ENCODE data around the gene CD93. TPM values are rescaled to one million over a fixed set of nuclear protein-coding genes. Genes with fewer than 3 reads are reported as not detected.

Gene CD93
- total RNA-seq, 1 experiment from 2014 or later, result not detected

- Histone ChIP-seq H3K36me3 (ENCODE audit: insufficient read depth, low read length) (no peaks in the 10 kb centered on the region), H3K27ac (ENCODE audit: low read length) (no peak overlapping the region), H3K27me3 (ENCODE audit: low read length) (no peaks in the 10 kb centered on the region), H3K9me2 (replicated peaks; ENCODE audit: insufficient read depth, low read length) (no peaks in the 10 kb centered on the region), H3K9ac (ENCODE audit: low read length) (no peak overlapping the region), H3K4me2 (ENCODE audit: low read depth, low read length, poor library complexity, severe bottlenecking) (no peak overlapping the region), H3K79me2 (ENCODE audit: low read length) (no peaks in the 10 kb centered on the region), H3K4me1 (ENCODE audit: low read length) (peaks cover 20% of the 10 kb centered on the region), H3K9me3 (ENCODE audit: low read length) (no peaks in the 10 kb centered on the region), H3K4me3 (ENCODE audit: low read length) (no peak overlapping the region), H4K20me1 (ENCODE audit: insufficient read depth, low read depth, low read length) (no peaks in the 10 kb centered on the region), H2AFZ (ENCODE audit: low read length) (no peak overlapping the region)
- no peak for DNase-seq
Observed at GRCh38 chr20:23093613-23094012, 7.5 kb upstream of the CD93 start.

- DNase-seq, result no peak
- no peak overlapping the region for H3K9ac ChIP-seq (ENCODE audit: low read length)
- no peak overlapping the region for H3K27ac ChIP-seq (ENCODE audit: low read length)
Observed at GRCh38 chr20:23092861-23093495, 6.9 kb upstream of the CD93 start.

GRCh38 chr20:23092384-23092756 is 6.2 kb upstream of the CD93 start:
- H3K27me3 ChIP-seq (ENCODE audit: low read length), result no peaks in the 10 kb centered on the region
- H3K4me1 ChIP-seq (ENCODE audit: low read length), result peaks cover 24% of the 10 kb centered on the region
- no peaks in the 10 kb centered on the region for H4K20me1 ChIP-seq (ENCODE audit: insufficient read depth, low read depth, low read length)
- no peak overlapping the region for H3K27ac ChIP-seq (ENCODE audit: low read length)
- no peaks in the 10 kb centered on the region for H3K9me2 ChIP-seq (replicated peaks; ENCODE audit: insufficient read depth, low read length)
- H3K9ac ChIP-seq (ENCODE audit: low read length), result no peak overlapping the region
- no peaks in the 10 kb centered on the region for H3K79me2 ChIP-seq (ENCODE audit: low read length)
- H2AFZ ChIP-seq (ENCODE audit: low read length), result no peak overlapping the region; the same call in 1 of the 2 replicates
- no peaks in the 10 kb centered on the region for H3K36me3 ChIP-seq (ENCODE audit: insufficient read depth, low read length)
- H3K4me3 ChIP-seq (ENCODE audit: low read length), result no peak overlapping the region
- DNase-seq, result no peak
- H3K9me3 ChIP-seq (ENCODE audit: low read length), result no peaks in the 10 kb centered on the region
- no peak overlapping the region for H3K4me2 ChIP-seq (ENCODE audit: low read depth, low read length, poor library complexity, severe bottlenecking)

More at GRCh38 chr20:23092861-23093495, 6.9 kb upstream of the CD93 start:
- Histone ChIP-seq H3K27me3 (ENCODE audit: low read length) (no peaks in the 10 kb centered on the region), H3K79me2 (ENCODE audit: low read length) (no peaks in the 10 kb centered on the region), H4K20me1 (ENCODE audit: insufficient read depth, low read depth, low read length) (no peaks in the 10 kb centered on the region), H3K4me2 (ENCODE audit: low read depth, low read length, poor library complexity, severe bottlenecking) (no peak overlapping the region), H3K4me1 (ENCODE audit: low read length) (peaks cover 20% of the 10 kb centered on the region), H3K36me3 (ENCODE audit: insufficient read depth, low read length) (no peaks in the 10 kb centered on the region), H2AFZ (ENCODE audit: low read length) (no peak overlapping the region), H3K4me3 (ENCODE audit: low read length) (no peak overlapping the region), H3K9me3 (ENCODE audit: low read length) (no peaks in the 10 kb centered on the region), H3K9me2 (replicated peaks; ENCODE audit: insufficient read depth, low read length) (no peaks in the 10 kb centered on the region)

- H2AFZ ChIP-seq (ENCODE audit: low read length), result no peak overlapping the region; the same call in 1 of the 2 replicates
- H3K9ac ChIP-seq (ENCODE audit: low read length), result no peak overlapping the region
- no peak for DNase-seq
- H3K9me3 ChIP-seq (ENCODE audit: low read length), result no peaks in the 10 kb centered on the region
- H3K36me3 ChIP-seq (ENCODE audit: insufficient read depth, low read length), result no peaks in the 10 kb centered on the region
- no peaks in the 10 kb centered on the region for H4K20me1 ChIP-seq (ENCODE audit: insufficient read depth, low read depth, low read length)
- no peak overlapping the region for H3K27ac ChIP-seq (ENCODE audit: low read length)
- no peaks in the 10 kb centered on the region for H3K79me2 ChIP-seq (ENCODE audit: low read length)
- no peak overlapping the region for H3K4me3 ChIP-seq (ENCODE audit: low read length)
- H3K27me3 ChIP-seq (ENCODE audit: low read length), result no peaks in the 10 kb centered on the region
- no peak overlapping the region for H3K4me2 ChIP-seq (ENCODE audit: low read depth, low read length, poor library complexity, severe bottlenecking)
- H3K4me1 ChIP-seq (ENCODE audit: low read length), result peaks cover 29% of the 10 kb centered on the region
- H3K9me2 ChIP-seq (replicated peaks; ENCODE audit: insufficient read depth, low read length), result no peaks in the 10 kb centered on the region
Observed at GRCh38 chr20:23091721-23092383, 5.7 kb upstream of the CD93 start.

GRCh38 chr20:23090878-23091277 is 4.8 kb upstream of the CD93 start:
- no peak overlapping the region for H3K4me3 ChIP-seq (ENCODE audit: low read length)
- H3K27me3 ChIP-seq (ENCODE audit: low read length), result no peaks in the 10 kb centered on the region
- H3K9me2 ChIP-seq (replicated peaks; ENCODE audit: insufficient read depth, low read length), result no peaks in the 10 kb centered on the region
- H3K4me2 ChIP-seq (ENCODE audit: low read depth, low read length, poor library complexity, severe bottlenecking), result no peak overlapping the region
- peaks cover 28% of the 10 kb centered on the region for H3K4me1 ChIP-seq (ENCODE audit: low read length)
- no peaks in the 10 kb centered on the region for H3K9me3 ChIP-seq (ENCODE audit: low read length)
- H4K20me1 ChIP-seq (ENCODE audit: insufficient read depth, low read depth, low read length), result no peaks in the 10 kb centered on the region
- no peak overlapping the region for H3K27ac ChIP-seq (ENCODE audit: low read length)
- no peak for DNase-seq
- no peaks in the 10 kb centered on the region for H3K36me3 ChIP-seq (ENCODE audit: insufficient read depth, low read length)
- H3K79me2 ChIP-seq (ENCODE audit: low read length), result no peaks in the 10 kb centered on the region
- no peak overlapping the region for H3K9ac ChIP-seq (ENCODE audit: low read length)
- no peak overlapping the region for H2AFZ ChIP-seq (ENCODE audit: low read length)

- no peaks in the 10 kb centered on the region for H4K20me1 ChIP-seq (ENCODE audit: insufficient read depth, low read depth, low read length)
- no peaks in the 10 kb centered on the region for H3K36me3 ChIP-seq (ENCODE audit: insufficient read depth, low read length)
- H3K4me2 ChIP-seq (ENCODE audit: low read depth, low read length, poor library complexity, severe bottlenecking), result no peak overlapping the region
- H3K79me2 ChIP-seq (ENCODE audit: low read length), result no peaks in the 10 kb centered on the region
- H2AFZ ChIP-seq (ENCODE audit: low read length), result no peak overlapping the region
- no peaks in the 10 kb centered on the region for H3K9me3 ChIP-seq (ENCODE audit: low read length)
- H3K4me3 ChIP-seq (ENCODE audit: low read length), result no peak overlapping the region
- no peak overlapping the region for H3K27ac ChIP-seq (ENCODE audit: low read length)
- H3K9me2 ChIP-seq (replicated peaks; ENCODE audit: insufficient read depth, low read length), result no peaks in the 10 kb centered on the region
- H3K27me3 ChIP-seq (ENCODE audit: low read length), result no peaks in the 10 kb centered on the region
- DNase-seq, result no peak
- H3K9ac ChIP-seq (ENCODE audit: low read length), result no peak overlapping the region
- peaks cover 21% of the 10 kb centered on the region for H3K4me1 ChIP-seq (ENCODE audit: low read length)
Observed at GRCh38 chr20:23090147-23090546, 4.0 kb upstream of the CD93 start.

GRCh38 chr20:23088866-23089265 is 2.7 kb upstream of the CD93 start:
- Histone ChIP-seq H3K9me3 (ENCODE audit: low read length) (no peaks in the 10 kb centered on the region), H3K9ac (ENCODE audit: low read length) (no peak overlapping the region), H3K36me3 (ENCODE audit: insufficient read depth, low read length) (no peaks in the 10 kb centered on the region), H3K4me2 (ENCODE audit: low read depth, low read length, poor library complexity, severe bottlenecking) (no peak overlapping the region), H3K9me2 (replicated peaks; ENCODE audit: insufficient read depth, low read length) (no peaks in the 10 kb centered on the region), H3K27me3 (ENCODE audit: low read length) (no peaks in the 10 kb centered on the region), H3K4me1 (ENCODE audit: low read length) (peaks cover 11% of the 10 kb centered on the region), H3K27ac (ENCODE audit: low read length) (no peak overlapping the region), H3K4me3 (ENCODE audit: low read length) (no peak overlapping the region), H2AFZ (ENCODE audit: low read length) (no peak overlapping the region), H3K79me2 (ENCODE audit: low read length) (no peaks in the 10 kb centered on the region), H4K20me1 (ENCODE audit: insufficient read depth, low read depth, low read length) (no peaks in the 10 kb centered on the region)
- DNase-seq, result no peak

GRCh38 chr20:23087587-23088251 is 1.6 kb upstream of the CD93 start:
- Histone ChIP-seq H3K4me2 (ENCODE audit: low read depth, low read length, poor library complexity, severe bottlenecking) (no peak overlapping the region), H3K9me3 (ENCODE audit: low read length) (no peaks in the 10 kb centered on the region), H3K9me2 (replicated peaks; ENCODE audit: insufficient read depth, low read length) (no peaks in the 10 kb centered on the region), H3K36me3 (ENCODE audit: insufficient read depth, low read length) (no peaks in the 10 kb centered on the region), H3K79me2 (ENCODE audit: low read length) (no peaks in the 10 kb centered on the region), H2AFZ (ENCODE audit: low read length) (0 out of 2 replicates have a peak overlapping the region, but pooled peaks have one; percentile 21), H3K27ac (ENCODE audit: low read length) (no peak overlapping the region), H3K4me1 (ENCODE audit: low read length) (peaks cover 18% of the 10 kb centered on the region), H3K4me3 (ENCODE audit: low read length) (no peak overlapping the region), H3K27me3 (ENCODE audit: low read length) (no peaks in the 10 kb centered on the region), H4K20me1 (ENCODE audit: insufficient read depth, low read depth, low read length) (no peaks in the 10 kb centered on the region), H3K9ac (ENCODE audit: low read length) (no peak overlapping the region)
- no peak for DNase-seq

All from Karpas-422 (cell line).